HEK293 (cell line): Measurements from ENCODE around the gene TSHZ2.
"Not testable (repeated sequence)": the region's sequence is repeated elsewhere in the genome, so short reads cannot be mapped to it uniquely, and the experiment has no call there.

Experiments used
- CTCF ChIA-PET: fragments of 350-600 bp; formaldehyde crosslinking; extraction: SDS; loops from one replicate; lab custom pipeline; 2021; ENCODE audit warnings: antibody characterized with exemption; lab: Yijun Ruan, JAX
- POLR2A ChIA-PET: fragments of 300-600 bp; formaldehyde crosslinking; extraction: SDS; loops from one replicate; lab custom pipeline; 2020; ENCODE audit warnings: antibody characterized with exemption, inconsistent platforms; lab: Yijun Ruan, JAX
- H3K27ac ChIP-seq: fragments of 200-500 bp; sonication (Bioruptor generic); 2 replicates; pipeline ENCODE4 v1.5.1; 2014; ENCODE audit warnings: low read depth, low read length, control low read depth, inconsistent platforms; ENCODE audit errors: extremely low read depth
- H3K36me3 ChIP-seq, 2 experiments: fragments of 200-500 bp in 1 of 2; sonication (Bioruptor generic) in 1 of 2; 1 replicate in 1 of 2; 2 replicates in 1 of 2; pipeline ENCODE4 v1.5.1; 2014 to 2017; ENCODE audit warnings: inconsistent platforms in 2 of 2, low read length in 2 of 2; ENCODE audit not compliant: control insufficient read depth in 2 of 2, insufficient read depth in 1 of 2
- H3K4me1 ChIP-seq: fragments of 200-500 bp; sonication (Bioruptor generic); 2 replicates; pipeline ENCODE4 v1.5.1; 2014; ENCODE audit warnings: mild to moderate bottlenecking, low read length, inconsistent platforms; ENCODE audit not compliant: control insufficient read depth, insufficient read depth
- H3K4me3 ChIP-seq: 2 replicates; pipeline ENCODE4 v1.5.1; 2011; ENCODE audit warnings: low read depth, mild to moderate bottlenecking, control low read depth, low read length, moderate library complexity
- H3K9me3 ChIP-seq: fragments of 200-500 bp; sonication (Bioruptor generic); 2 replicates; pipeline ENCODE4 v1.5.1; 2014; ENCODE audit warnings: low read depth, low read length, inconsistent platforms; ENCODE audit not compliant: control insufficient read depth, insufficient read depth
- AEBP2 ChIP-seq: fragments of 450-650 bp; formaldehyde crosslinking; IDR thresholded peaks from 2 replicates; pipeline ENCODE4 v1.5.1; 2016; ENCODE audit warnings: missing biosample characterization, missing genetic modification characterization, borderline replicate concordance
- FEZF1 ChIP-seq: fragments of 450-650 bp; formaldehyde crosslinking; IDR thresholded peaks from 2 replicates; pipeline ENCODE4 v1.5.1; 2016; ENCODE audit warnings: missing biosample characterization, missing genetic modification characterization
- HOXA7 ChIP-seq: sonication (generic); formaldehyde crosslinking; IDR thresholded peaks from 2 replicates; pipeline ENCODE4 v1.8.1; 2022; ENCODE audit warnings: missing genetic modification reagents, borderline replicate concordance
- KLF7 ChIP-seq: fragments of 450-650 bp; formaldehyde crosslinking; IDR thresholded peaks from 2 replicates; pipeline ENCODE4 v1.5.1; 2016; ENCODE audit warnings: missing biosample characterization, missing genetic modification characterization, borderline replicate concordance
- YY1 ChIP-seq: fragments of 450-650 bp; formaldehyde crosslinking; IDR thresholded peaks from 2 replicates; pipeline ENCODE4 v1.5.1; 2018; ENCODE audit warnings: missing biosample characterization, missing genetic modification characterization
- ZNF248 ChIP-seq: fragments of 450-650 bp; formaldehyde crosslinking; IDR thresholded peaks from 2 replicates; pipeline ENCODE4 v1.5.1; 2017; ENCODE audit warnings: missing biosample characterization, missing genetic modification characterization
- ZNF366 ChIP-seq: fragments of 450-650 bp; formaldehyde crosslinking; conservative IDR thresholded peaks from 2 replicates; pipeline ENCODE4 v1.5.1; 2016; ENCODE audit warnings: missing biosample characterization, missing genetic modification characterization
- ZNF426 ChIP-seq: fragments of 450-650 bp; formaldehyde crosslinking; IDR thresholded peaks from 2 replicates; pipeline ENCODE4 v1.5.1; 2017; ENCODE audit warnings: missing biosample characterization, missing genetic modification characterization, mild to moderate bottlenecking, inconsistent platforms, moderate library complexity
- ZNF548 ChIP-seq: fragments of 450-650 bp; formaldehyde crosslinking; IDR thresholded peaks from 2 replicates; pipeline ENCODE4 v1.5.1; 2016; ENCODE audit warnings: missing biosample characterization, missing genetic modification characterization
- ZNF555 ChIP-seq: fragments of 450-650 bp; formaldehyde crosslinking; conservative IDR thresholded peaks from 2 replicates; pipeline ENCODE4 v1.5.1; 2017; ENCODE audit warnings: missing biosample characterization, mild to moderate bottlenecking, missing genetic modification characterization, inconsistent platforms
- ZNF560 ChIP-seq: fragments of 450-650 bp; formaldehyde crosslinking; IDR thresholded peaks from 2 replicates; pipeline ENCODE4 v1.5.1; 2017; ENCODE audit warnings: missing biosample characterization, missing genetic modification characterization, borderline replicate concordance
- ZNF747 ChIP-seq: fragments of 450-650 bp; formaldehyde crosslinking; IDR thresholded peaks from 2 replicates; pipeline ENCODE4 v1.5.1; 2016; ENCODE audit warnings: missing biosample characterization, missing genetic modification characterization
- ZNF777 ChIP-seq: fragments of 450-650 bp; formaldehyde crosslinking; IDR thresholded peaks from 2 replicates; pipeline ENCODE4 v1.5.1; 2017; ENCODE audit warnings: missing biosample characterization, missing genetic modification characterization, borderline replicate concordance
- ZNF791 ChIP-seq: fragments of 450-650 bp; formaldehyde crosslinking; IDR thresholded peaks from 2 replicates; pipeline ENCODE4 v1.5.1; 2016; ENCODE audit warnings: missing biosample characterization, missing genetic modification characterization
- ZSCAN23 ChIP-seq: fragments of 450-650 bp; formaldehyde crosslinking; IDR thresholded peaks from 2 replicates; pipeline ENCODE4 v1.5.1; 2016; ENCODE audit warnings: missing biosample characterization, missing genetic modification characterization
- TF ChIP-seq, protein P1 (sequence below): fragments of 450-650 bp; formaldehyde crosslinking; IDR thresholded peaks from 2 replicates; pipeline ENCODE4 v1.5.1; 2017; ENCODE audit warnings: missing biosample characterization, missing genetic modification characterization

The TSHZ2 gene

GRCh38 chr20:53500651-53501050, 528.5 kb downstream of the TSHZ2 start:
- no peaks in the 10 kb centered on the region for H3K4me1 ChIP-seq
- ChIA-PET POLR2A (no interaction called here), CTCF (no interaction called here)
- TF ChIP-seq AEBP2 (tag by site-specific recombination) (no peak), KLF7 (tag by site-specific recombination) (no peak), ZNF426 (tag by site-specific recombination) (no peak), ZNF248 (tag by site-specific recombination) (no peak)
- H3K36me3 ChIP-seq: no peaks in the 10 kb centered on the region
- no peak overlapping the region for H3K4me3 ChIP-seq
- H3K27ac ChIP-seq: no peak overlapping the region
- H3K9me3 ChIP-seq: no peaks in the 10 kb centered on the region

- POLR2A ChIA-PET: no interaction called here
- Histone ChIP-seq H3K27ac (no peak overlapping the region), H3K9me3 (no peaks in the 10 kb centered on the region), H3K4me3 (no peak overlapping the region), H3K4me1 (no peaks in the 10 kb centered on the region), H3K36me3 (no peaks in the 10 kb centered on the region)
- CTCF ChIA-PET: interaction anchor here (0.7 kb wide), 1 partner anchor 467 kb away, joined by 3 read pairs; no protein-coding TSS in a partner anchor
- no peak for TF ChIP-seq ZNF560 (tag by site-specific recombination)
- TF ChIP-seq ZNF777: no peak
- TF ChIP-seq, protein P1, sequence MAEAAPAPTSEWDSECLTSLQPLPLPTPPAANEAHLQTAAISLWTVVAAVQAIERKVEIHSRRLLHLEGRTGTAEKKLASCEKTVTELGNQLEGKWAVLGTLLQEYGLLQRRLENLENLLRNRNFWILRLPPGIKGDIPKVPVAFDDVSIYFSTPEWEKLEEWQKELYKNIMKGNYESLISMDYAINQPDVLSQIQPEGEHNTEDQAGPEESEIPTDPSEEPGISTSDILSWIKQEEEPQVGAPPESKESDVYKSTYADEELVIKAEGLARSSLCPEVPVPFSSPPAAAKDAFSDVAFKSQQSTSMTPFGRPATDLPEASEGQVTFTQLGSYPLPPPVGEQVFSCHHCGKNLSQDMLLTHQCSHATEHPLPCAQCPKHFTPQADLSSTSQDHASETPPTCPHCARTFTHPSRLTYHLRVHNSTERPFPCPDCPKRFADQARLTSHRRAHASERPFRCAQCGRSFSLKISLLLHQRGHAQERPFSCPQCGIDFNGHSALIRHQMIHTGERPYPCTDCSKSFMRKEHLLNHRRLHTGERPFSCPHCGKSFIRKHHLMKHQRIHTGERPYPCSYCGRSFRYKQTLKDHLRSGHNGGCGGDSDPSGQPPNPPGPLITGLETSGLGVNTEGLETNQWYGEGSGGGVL: no peak
- no peak for TF ChIP-seq ZNF791 (tag by site-specific recombination)
- no peak for TF ChIP-seq HOXA7 (CRISPR knock-in tag)
- TF ChIP-seq ZNF548: no peak
- TF ChIP-seq FEZF1 (tag by site-specific recombination): no peak
- no peak for TF ChIP-seq YY1
- no peak for TF ChIP-seq ZNF555 (tag by site-specific recombination)
- no peak for TF ChIP-seq ZNF747 (tag by site-specific recombination)
- no peak for TF ChIP-seq ZNF366
- TF ChIP-seq ZSCAN23 (tag by site-specific recombination): no peak
Observed at GRCh38 chr20:53502820-53503219, 530.7 kb downstream of the TSHZ2 start.

DNA sequence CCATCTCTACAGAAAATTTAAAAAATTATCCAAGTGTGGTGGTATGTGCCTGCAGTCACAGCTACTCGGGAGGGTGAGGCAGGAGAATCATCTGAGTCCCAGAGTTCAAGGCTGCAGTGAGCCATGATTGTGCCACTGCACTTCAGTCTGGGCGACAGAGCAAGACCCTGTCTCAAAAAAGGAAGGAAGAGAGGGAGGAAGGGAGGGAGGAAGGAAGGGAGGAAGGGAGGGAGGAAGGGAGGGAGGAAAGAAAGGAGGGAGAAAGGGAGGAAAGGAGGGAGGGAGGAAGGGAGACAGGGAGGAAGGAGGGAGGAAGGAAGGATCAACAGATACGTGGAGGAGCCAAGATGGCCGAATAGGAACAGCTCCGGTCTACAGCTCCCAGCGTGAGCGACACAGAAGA, 531.4 kb downstream of the TSHZ2 start:
- Histone ChIP-seq H3K36me3 (no peaks in the 10 kb centered on the region), H3K27ac (no peak overlapping the region), H3K4me1 (no peaks in the 10 kb centered on the region), H3K9me3 (no peaks in the 10 kb centered on the region), H3K4me3 (no peak overlapping the region)
- ChIA-PET POLR2A (no interaction called here), CTCF (no interaction called here)
- no peak for TF ChIP-seq HOXA7 (CRISPR knock-in tag)
- TF ChIP-seq ZNF366: peak; percentile 54; the same call in 1 of the 2 replicates

- POLR2A ChIA-PET, H3K4me1 ChIP-seq, H3K36me3 ChIP-seq, CTCF ChIA-PET, H3K4me3 ChIP-seq, H3K27ac ChIP-seq, H3K9me3 ChIP-seq: not testable (repeated sequence)
Observed at GRCh38 chr20:53504106-53504505, 531.9 kb downstream of the TSHZ2 start.
